Measurements from ENCODE around the gene TMOD3.

Gene TMOD3

GRCh38 chr15:51828621-51829375 lies 655 bp upstream of the TMOD3 start:
- DNase-seq, result no peak

GRCh38 chr15:51830276-51830806 lies 888 bp downstream of the TMOD3 start:
- peak in 1 of 2 experiments; percentile 53 for DNase-seq

DNA sequence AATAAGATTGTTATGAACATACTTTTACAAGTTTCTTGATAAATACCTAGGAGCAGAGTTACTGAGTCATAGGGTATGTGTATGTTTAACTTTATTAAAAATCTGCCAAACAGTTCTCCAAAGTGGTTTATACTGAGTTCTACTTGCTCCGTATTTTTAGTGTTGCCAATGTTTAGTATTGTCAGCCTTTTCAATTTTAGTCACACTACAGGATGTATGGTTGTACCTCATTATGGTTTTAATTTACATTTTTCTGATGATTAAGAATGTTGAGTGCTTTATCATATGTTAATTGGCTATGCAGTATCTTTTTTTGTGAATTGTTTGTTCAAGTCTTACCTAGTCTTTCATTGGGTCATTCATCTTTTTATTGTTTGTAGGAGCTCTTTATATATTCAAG lies 4.3 kb downstream of the TMOD3 start:
- no peak for DNase-seq

GRCh38 chr15:51837792-51838251 lies 8.4 kb downstream of the TMOD3 start:
- DNase-seq, result no peak

DNA sequence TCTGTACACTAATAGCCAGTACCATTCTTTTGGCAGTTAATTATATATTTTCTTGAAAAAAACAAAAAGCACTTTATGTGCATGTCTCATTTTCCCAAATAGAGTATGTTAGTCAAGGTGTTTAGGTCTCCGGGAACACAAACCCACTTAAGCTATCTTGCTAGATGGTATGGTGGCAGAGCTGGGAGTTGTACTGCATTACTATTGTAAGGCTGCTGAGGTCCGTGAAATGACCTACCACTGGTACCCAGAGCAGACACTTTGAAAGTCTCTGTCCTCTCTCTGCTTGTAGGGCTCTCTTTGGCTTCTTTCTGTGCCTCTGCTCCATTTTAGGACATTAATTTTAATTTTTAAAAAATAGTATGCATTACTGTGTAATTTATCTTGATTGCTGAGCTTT lies 8.8 kb downstream of the TMOD3 start:
- no peak for DNase-seq

GRCh38 chr15:51840692-51841091 lies 11.2 kb downstream of the TMOD3 start:
- no peak for DNase-seq

GRCh38 chr15:51841406-51842040 lies 12.1 kb downstream of the TMOD3 start:
- DNase-seq, result no peak

- no peak for DNase-seq
Measured at GRCh38 chr15:51842265-51842664, 12.8 kb downstream of the TMOD3 start.

- no peak for DNase-seq
Measured at GRCh38 chr15:51842852-51843737, 13.6 kb downstream of the TMOD3 start.

GRCh38 chr15:51844747-51845426 lies 15.4 kb downstream of the TMOD3 start:
- DNase-seq, result no peak

DNA sequence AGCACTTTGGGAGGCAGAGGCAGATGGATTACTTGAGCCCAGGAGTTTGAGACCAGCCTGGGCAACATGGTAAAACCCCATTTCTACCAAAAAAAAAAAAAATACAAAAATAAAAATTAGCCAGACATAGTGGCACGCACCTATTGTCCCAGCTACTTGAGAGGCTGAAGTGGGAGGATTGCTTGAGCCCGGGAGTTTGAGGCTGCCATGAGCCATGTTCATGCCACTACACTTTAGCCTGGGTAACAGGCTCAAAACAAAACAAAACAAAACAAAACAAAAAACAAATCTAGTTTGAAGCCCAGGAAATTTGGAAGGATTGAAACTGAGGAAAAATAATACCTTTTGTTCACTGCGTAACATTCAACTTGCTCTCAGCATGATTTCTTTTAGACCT lies 16.6 kb downstream of the TMOD3 start:
- DNase-seq, result no peak

DNA sequence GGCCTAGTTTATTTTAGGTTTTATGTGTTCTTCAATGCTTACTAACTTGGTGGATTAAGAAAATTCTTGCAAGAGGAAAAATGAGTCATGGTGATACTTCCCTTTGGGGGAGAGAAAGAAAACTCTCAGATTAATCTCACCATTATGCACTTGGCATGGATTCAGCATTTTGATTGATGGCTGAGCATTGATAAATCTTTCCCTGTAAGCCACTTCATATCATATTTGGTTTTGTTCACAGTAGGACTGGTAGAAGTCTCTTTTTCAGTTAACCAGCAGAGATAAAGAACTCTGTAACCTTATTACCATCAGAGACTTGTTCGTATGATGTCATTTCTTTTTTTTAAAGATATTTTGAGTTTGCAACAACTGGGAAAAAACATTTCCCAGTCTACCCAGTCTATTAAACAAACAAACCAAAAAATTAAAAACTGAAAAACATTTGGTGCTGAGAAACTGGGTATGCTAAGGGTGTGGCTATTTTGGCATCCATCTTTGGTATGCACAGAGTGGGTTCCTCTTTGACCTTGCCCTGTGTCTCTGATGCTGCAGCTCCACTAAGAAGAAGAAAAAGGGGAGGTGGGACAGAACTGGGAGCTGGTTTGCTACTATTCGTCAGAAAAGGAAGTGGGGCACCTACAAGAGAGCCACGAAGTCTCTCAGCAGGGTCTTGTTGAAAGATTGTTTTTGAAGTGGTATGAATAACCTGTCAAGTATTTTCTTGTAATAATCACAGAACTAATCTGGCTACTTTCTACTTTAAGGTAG lies 17.2 kb downstream of the TMOD3 start:
- DNase-seq, result peak in 1 of 2 experiments; percentile 12

DNA sequence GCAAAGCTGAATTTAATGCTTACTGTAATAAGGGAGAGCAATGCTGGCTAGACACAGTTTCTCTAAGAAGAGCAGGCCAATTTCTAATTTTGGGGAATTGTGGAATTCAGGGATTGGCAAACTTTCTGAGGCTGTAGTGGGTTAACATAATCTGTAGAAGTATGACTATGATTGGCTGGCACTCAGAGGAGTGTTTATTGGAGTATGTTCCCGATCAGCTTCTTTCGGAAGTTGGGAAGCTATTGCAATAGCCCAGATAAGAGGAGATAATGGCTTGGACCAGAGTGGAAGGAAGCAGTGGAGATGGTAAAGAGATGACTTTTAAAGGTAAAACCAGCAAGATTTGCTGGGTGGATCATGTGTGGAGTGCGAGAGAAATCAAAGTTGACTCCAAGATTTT lies 19.4 kb downstream of the TMOD3 start:
- DNase-seq, result no peak

GRCh38 chr15:51849860-51850259 lies 20.4 kb downstream of the TMOD3 start:
- peak; percentile 32 to 71 for DNase-seq

GRCh38 chr15:51853998-51854397 lies 24.5 kb downstream of the TMOD3 start:
- DNase-seq, result no peak

GRCh38 chr15:51855612-51856011 lies 26.2 kb downstream of the TMOD3 start:
- DNase-seq, result no peak

DNA sequence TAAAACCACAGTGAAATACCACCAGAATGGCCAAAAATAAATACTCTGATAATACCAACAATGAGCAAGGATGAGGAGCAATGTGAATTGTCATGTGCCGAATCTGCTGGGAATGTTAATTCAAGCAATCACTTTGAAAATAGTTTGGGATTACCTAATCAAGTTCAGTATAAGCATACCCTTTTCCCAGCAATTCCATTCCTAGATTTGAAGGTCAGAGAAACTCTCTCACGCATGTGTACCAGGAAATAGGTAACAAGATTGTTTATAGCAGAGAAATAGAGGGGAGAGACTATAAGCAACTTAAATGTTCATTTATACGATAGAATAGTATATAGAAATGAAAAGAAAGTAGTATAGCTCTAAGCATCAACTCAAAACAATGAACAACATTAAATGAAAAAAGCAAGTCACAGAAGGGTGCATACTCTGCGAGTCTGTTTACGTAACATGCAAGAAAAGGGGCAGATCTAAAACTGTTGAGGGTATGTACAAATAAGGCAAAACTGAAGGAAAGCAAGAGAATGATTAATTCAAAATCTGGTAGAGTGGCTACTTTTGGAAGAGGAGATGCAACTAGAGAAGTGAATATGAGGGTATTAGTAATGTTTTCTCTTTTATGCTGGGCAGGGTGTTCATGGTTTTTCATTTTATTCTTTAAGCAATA lies 27.4 kb downstream of the TMOD3 start:
- DNase-seq, result no peak

- DNase-seq, result no peak
Measured at GRCh38 chr15:51861557-51862359, 32.3 kb downstream of the TMOD3 start.

- peak in 1 of 2 experiments; percentile 28 for DNase-seq
Measured at GRCh38 chr15:51863131-51863530, 33.7 kb downstream of the TMOD3 start.

DNA sequence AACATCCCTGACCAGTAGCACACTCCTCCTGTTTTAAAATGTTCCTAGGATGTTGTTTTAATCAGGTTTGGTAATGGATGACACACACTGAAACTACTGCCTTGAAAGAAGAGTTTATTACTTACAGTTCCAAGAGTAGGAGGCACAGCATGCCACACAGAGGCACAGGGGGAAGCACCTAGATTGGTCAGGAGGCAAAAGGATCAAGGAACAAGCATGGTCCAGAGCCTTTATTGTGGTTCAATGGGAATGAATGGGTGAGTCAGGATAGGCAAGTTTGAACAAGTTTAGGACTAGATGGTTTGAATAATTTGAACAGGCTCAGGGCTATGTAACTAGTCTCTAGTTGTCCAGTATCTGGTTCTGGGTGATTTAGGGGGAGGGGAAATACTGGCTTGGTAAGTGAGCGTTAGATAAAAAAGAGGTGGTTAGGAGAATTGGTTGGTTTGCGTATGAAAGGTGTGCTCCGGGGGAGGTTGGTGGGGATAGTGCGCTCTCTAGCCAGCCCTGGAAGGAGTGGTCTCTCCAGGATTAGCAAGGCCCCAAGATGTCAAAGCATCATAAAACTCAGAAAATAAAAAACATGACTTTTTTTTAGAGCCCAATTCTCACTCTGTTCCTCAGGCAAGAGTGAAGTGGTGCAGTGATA lies 35.1 kb downstream of the TMOD3 start:
- no peak for DNase-seq

All from NCI-H524 (cell line).